Coronary artery (tissue), 2 donors: Measurements from ENCODE around the gene WBP1.
"Not testable (repeated sequence)": the region's sequence is repeated elsewhere in the genome, so short reads cannot be mapped to it uniquely, and the experiment has no call there.

ENCODE experiments used
- DNase-seq: peaks from one replicate; pipeline ENCODE4 v3.0.0-alpha.2; 2017; ENCODE audit warnings: low spot score
- H3K27ac ChIP-seq, 2 donors: fragments of 200-600 bp; sonication (generic); one replicate each; pipeline ENCODE4 v1.5.1; 2016 to 2019
- H3K4me3 ChIP-seq: fragments of 200-600 bp; sonication (generic); 2 replicates; pipeline ENCODE4 v1.5.1; 2016; ENCODE audit warnings: mild to moderate bottlenecking, moderate library complexity
- CTCF ChIP-seq: fragments of 200-600 bp; sonication (generic); IDR thresholded peaks from one replicate; pipeline ENCODE4 v1.5.1; 2019; ENCODE audit warnings: antibody characterized with exemption

WBP1 gene

GRCh38 chr2:74464406-74464805 is 6.2 kb downstream of the WBP1 start:
- no peak for DNase-seq
- Histone ChIP-seq H3K27ac (peak overlapping the region; percentile 78 to 88), H3K4me3 (peak overlapping the region; percentile 92)
- TF ChIP-seq CTCF = no peak

- H3K4me3 ChIP-seq, DNase-seq, H3K27ac ChIP-seq: not testable (repeated sequence)
Measured at GRCh38 chr2:74470742-74471141, 12.5 kb downstream of the WBP1 start.

- TF ChIP-seq CTCF = no peak
- Histone ChIP-seq H3K4me3 (peak overlapping the region; percentile 81), H3K27ac (peak overlapping the region; percentile 78 to 92)
- no peak for DNase-seq
Measured at GRCh38 chr2:74471332-74472065, 13.3 kb downstream of the WBP1 start.

GRCh38 chr2:74472086-74472944 is 14.1 kb downstream of the WBP1 start, which contains the start of gene MRPL53:
Gene MRPL53, minus strand, starts transcription at chr2:74472680. Its CDS starts 20 bp downstream, at chr2:74472660.
- peak; percentile 95 for DNase-seq
- H3K27ac ChIP-seq = peak within 1 kb of the TSS; percentile 78 to 92
- TF ChIP-seq CTCF = no peak

GRCh38 chr2:74472945-74473258 is 14.7 kb downstream of the WBP1 start:
- TF ChIP-seq CTCF = no peak
- H3K4me3 ChIP-seq = peak overlapping the region; percentile 81
- DNase-seq = no peak
- H3K27ac ChIP-seq = peak overlapping the region; percentile 78 to 92

More at GRCh38 chr2:74472086-74472944, 14.1 kb downstream of the WBP1 start, which contains the start of gene MRPL53:
- peak within 1 kb of the TSS; percentile 81 for H3K4me3 ChIP-seq

- Histone ChIP-seq H3K4me3 (no peak overlapping the region), H3K27ac (no peak overlapping the region)
- no peak for TF ChIP-seq CTCF
- no peak for DNase-seq
Measured at GRCh38 chr2:74474481-74474880, 16.2 kb downstream of the WBP1 start.

- Histone ChIP-seq H3K4me3 (no peak overlapping the region), H3K27ac (no peak overlapping the region)
- DNase-seq = no peak
- TF ChIP-seq CTCF = no peak
Measured at GRCh38 chr2:74474899-74475298, 16.7 kb downstream of the WBP1 start.
